ENCODE data around the gene ENDOG.
"Not testable (repeated sequence)": the region's sequence is repeated elsewhere in the genome, so short reads cannot be mapped to it uniquely, and the experiment has no call there.

ENDOG gene
- total RNA-seq: 3.4 to 11.6 (median 9.7) reads per million in 9 experiments

- Mint-ChIP-seq H3K27ac (peak within 1 kb of the TSS; percentile 64 to 82), H3K27me3 (no peaks in the 10 kb centered on the region), H3K36me3 (ENCODE audit: insufficient read depth) (peaks cover 20% of the 10 kb centered on the region), H3K9me3 (no peaks in the 10 kb centered on the region), H3K4me3 (peak within 1 kb of the TSS; percentile 81 to 87), H3K4me1 (ENCODE audit: low read depth in 2 of 2) (peaks cover 9 to 22% of the 10 kb centered on the region in 2 donors)
- DNase-seq (peak; percentile 98 to 99 (median 98)), ATAC-seq (replicated peaks) (peak; percentile 93)
Observed at GRCh38 chr9:128818099-128818838, at the start of gene ENDOG. ENDOG (plus strand) TSS chr9:128818500; CDS start chr9:128818685, 185 bp downstream.

- no peak for DNase-seq
- H3K36me3 Mint-ChIP-seq (ENCODE audit: insufficient read depth): peaks cover 24% of the 10 kb centered on the region
- no peaks in the 10 kb centered on the region for H3K27me3 Mint-ChIP-seq
- H3K27ac Mint-ChIP-seq: peak overlapping the region; percentile 95 to 99
- H3K9me3 Mint-ChIP-seq: no peaks in the 10 kb centered on the region
- no peak for ATAC-seq (replicated peaks)
- peaks cover 36 to 42% of the 10 kb centered on the region in 2 donors for H3K4me1 Mint-ChIP-seq (ENCODE audit: low read depth in 2 of 2)
- H3K4me3 Mint-ChIP-seq: no peak overlapping the region
Observed at GRCh38 chr9:128768606-128769005, 49.7 kb upstream of the ENDOG start.

GRCh38 chr9:128770286-128771030, 47.8 kb upstream of the ENDOG start:
- Mint-ChIP-seq H3K27me3 (no peaks in the 10 kb centered on the region), H3K27ac (peak overlapping the region; percentile 95 to 99), H3K4me1 (ENCODE audit: low read depth in 2 of 2) (peaks cover 24 to 32% of the 10 kb centered on the region in 2 donors), H3K36me3 (ENCODE audit: insufficient read depth) (peaks cover 24% of the 10 kb centered on the region), H3K4me3 (peak overlapping the region; percentile 91 to 97), H3K9me3 (peaks cover 0 to 4% of the 10 kb centered on the region in 2 donors)
- DNase-seq (no peak), ATAC-seq (replicated peaks) (no peak)

- Mint-ChIP-seq H3K9me3 (peaks cover 0 to 4% of the 10 kb centered on the region in 2 donors), H3K36me3 (ENCODE audit: insufficient read depth) (peaks cover 20% of the 10 kb centered on the region), H3K4me3 (peak overlapping the region; percentile 91 to 97), H3K4me1 (ENCODE audit: low read depth in 2 of 2) (peaks cover 24 to 32% of the 10 kb centered on the region in 2 donors), H3K27ac (peak overlapping the region; percentile 95 to 99), H3K27me3 (no peaks in the 10 kb centered on the region)
- peak; percentile 17 to 29 (median 22) for DNase-seq
- peak; percentile 28 for ATAC-seq (replicated peaks)
Observed at GRCh38 chr9:128771094-128771721, 47.1 kb upstream of the ENDOG start.

GRCh38 chr9:128771745-128772519, 46.4 kb upstream of the ENDOG start, which contains the start of gene ZER1:
ZER1 (minus strand) TSS chr9:128771927; CDS start chr9:128755565, 16,362 bp downstream.
- H3K4me3 Mint-ChIP-seq: peak within 1 kb of the TSS; percentile 91 to 97
- H3K4me1 Mint-ChIP-seq (ENCODE audit: low read depth in 2 of 2): peaks cover 24 to 32% of the 10 kb centered on the region in 2 donors
- no peaks in the 10 kb centered on the region for H3K27me3 Mint-ChIP-seq
- H3K27ac Mint-ChIP-seq: peak within 1 kb of the TSS; percentile 95 to 99
- peaks cover 0 to 4% of the 10 kb centered on the region in 2 donors for H3K9me3 Mint-ChIP-seq
- peak; percentile 93 to 95 (median 94) for DNase-seq
- peaks cover 21% of the 10 kb centered on the region for H3K36me3 Mint-ChIP-seq (ENCODE audit: insufficient read depth)
- peak; percentile 93 for ATAC-seq (replicated peaks)

- no peaks in the 10 kb centered on the region for H3K27me3 Mint-ChIP-seq
- H3K4me1 Mint-ChIP-seq (ENCODE audit: low read depth in 2 of 2): peaks cover 20 to 27% of the 10 kb centered on the region in 2 donors
- ATAC-seq (replicated peaks): no peak
- peaks cover 17% of the 10 kb centered on the region for H3K36me3 Mint-ChIP-seq (ENCODE audit: insufficient read depth)
- DNase-seq: no peak
- peaks cover 0 to 4% of the 10 kb centered on the region in 2 donors for H3K9me3 Mint-ChIP-seq
- peak overlapping the region; percentile 91 to 97 for H3K4me3 Mint-ChIP-seq
- peak overlapping the region; percentile 95 to 99 for H3K27ac Mint-ChIP-seq
Observed at GRCh38 chr9:128773049-128773448, 45.3 kb upstream of the ENDOG start.

- no peak overlapping the region for H3K4me3 Mint-ChIP-seq
- ATAC-seq (replicated peaks): no peak
- no peak for DNase-seq
- H3K36me3 Mint-ChIP-seq (ENCODE audit: insufficient read depth): peaks cover 12% of the 10 kb centered on the region
- H3K27me3 Mint-ChIP-seq: no peaks in the 10 kb centered on the region
- H3K4me1 Mint-ChIP-seq (ENCODE audit: low read depth in 2 of 2): peaks cover 12 to 17% of the 10 kb centered on the region in 2 donors
- peak overlapping the region in 1 of 2 donors; percentile 7 for H3K27ac Mint-ChIP-seq
- H3K9me3 Mint-ChIP-seq: peaks cover 0 to 4% of the 10 kb centered on the region in 2 donors
Observed at GRCh38 chr9:128774804-128775203, 43.5 kb upstream of the ENDOG start.

- not testable (repeated sequence) for H3K4me1 Mint-ChIP-seq (ENCODE audit: low read depth in 2 of 2); H3K27me3 Mint-ChIP-seq; H3K27ac Mint-ChIP-seq; H3K4me3 Mint-ChIP-seq; H3K9me3 Mint-ChIP-seq; H3K36me3 Mint-ChIP-seq (ENCODE audit: insufficient read depth); ATAC-seq (replicated peaks); DNase-seq
Observed at GRCh38 chr9:128780093-128780492, 38.2 kb upstream of the ENDOG start.

- no peak overlapping the region for H3K27ac Mint-ChIP-seq
Observed at GRCh38 chr9:128781187-128782070, 36.9 kb upstream of the ENDOG start.

GRCh38 chr9:128782669-128783068, 35.6 kb upstream of the ENDOG start:
- Mint-ChIP-seq H3K9me3 (no peaks in the 10 kb centered on the region), H3K36me3 (ENCODE audit: insufficient read depth) (peaks cover 8% of the 10 kb centered on the region), H3K4me3 (no peak overlapping the region), H3K27me3 (no peaks in the 10 kb centered on the region), H3K27ac (peak overlapping the region in 1 of 2 donors; percentile 60), H3K4me1 (ENCODE audit: low read depth in 2 of 2) (peaks cover 3 to 10% of the 10 kb centered on the region in 2 donors)
- DNase-seq: no peak
- no peak for ATAC-seq (replicated peaks)

More at GRCh38 chr9:128781187-128782070, 36.9 kb upstream of the ENDOG start:
- H3K4me3 Mint-ChIP-seq: no peak overlapping the region
- H3K36me3 Mint-ChIP-seq (ENCODE audit: insufficient read depth): peaks cover 2% of the 10 kb centered on the region
- no peaks in the 10 kb centered on the region for H3K4me1 Mint-ChIP-seq (ENCODE audit: low read depth in 2 of 2)
- ATAC-seq (replicated peaks) (no peak), DNase-seq (no peak)
- H3K27me3 Mint-ChIP-seq: no peaks in the 10 kb centered on the region
- H3K9me3 Mint-ChIP-seq: no peaks in the 10 kb centered on the region

- H3K4me1 Mint-ChIP-seq (ENCODE audit: low read depth in 2 of 2): peaks cover 12 to 15% of the 10 kb centered on the region in 2 donors
- no peak for DNase-seq
- H3K9me3 Mint-ChIP-seq: no peaks in the 10 kb centered on the region
- ATAC-seq (replicated peaks): no peak
- peaks cover 13% of the 10 kb centered on the region for H3K36me3 Mint-ChIP-seq (ENCODE audit: insufficient read depth)
- no peaks in the 10 kb centered on the region for H3K27me3 Mint-ChIP-seq
- H3K4me3 Mint-ChIP-seq: peak overlapping the region in 1 of 2 donors; percentile 96
- peak overlapping the region in 1 of 2 donors; percentile 97 for H3K27ac Mint-ChIP-seq
Observed at GRCh38 chr9:128785427-128785826, 32.9 kb upstream of the ENDOG start.
